IPS DF 19.7 (cell line): ENCODE results near the gene NPC1.
"Not testable (repeated sequence)": the region's sequence is repeated elsewhere in the genome, so short reads cannot be mapped to it uniquely, and the experiment has no call there.

Experiments used
- DNase-seq: peaks from one replicate; pipeline ENCODE4 v3.0.0-alpha.2; 2013; ENCODE audit warnings: low read depth, low spot score

Gene NPC1

DNA sequence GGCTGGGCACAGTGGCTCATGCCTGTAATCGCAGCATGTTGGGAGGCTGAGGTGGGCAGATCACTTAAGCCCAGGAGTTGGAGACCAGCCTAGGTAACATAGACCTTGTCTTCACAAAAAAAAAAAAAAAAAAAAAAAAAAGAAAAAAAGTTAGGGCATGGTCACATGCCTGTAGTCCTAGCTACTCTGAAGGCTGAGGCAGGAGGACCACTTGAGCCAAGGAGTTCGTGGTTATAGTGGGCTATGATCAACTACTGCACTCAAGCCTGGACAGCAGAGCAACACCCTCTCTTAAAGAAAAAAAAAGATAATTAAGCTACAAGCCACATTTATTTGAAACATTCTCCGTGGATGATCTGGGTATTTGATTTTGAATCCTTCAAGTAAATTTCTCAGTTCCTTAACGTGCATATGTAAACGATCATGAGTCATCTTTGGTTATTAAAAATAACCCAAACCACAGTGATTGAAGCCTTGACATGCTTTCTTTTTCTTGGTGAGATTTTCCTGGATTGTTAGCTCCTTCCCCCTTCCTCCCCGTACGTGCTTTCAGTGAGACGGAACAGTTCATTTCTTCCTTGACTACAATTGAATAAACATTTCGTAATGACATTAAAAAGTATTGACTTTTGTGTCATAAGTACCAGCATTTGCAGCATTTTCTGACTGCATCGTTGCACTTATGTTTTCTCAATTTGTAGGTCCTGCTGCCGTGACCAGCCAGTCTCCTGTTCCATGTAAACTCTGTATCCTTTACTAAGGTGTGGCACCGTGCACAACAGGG, 62.7 kb downstream of the NPC1 start:
- DNase-seq = no peak

GRCh38 chr18:23521907-23522306, 64.4 kb downstream of the NPC1 start:
- no peak for DNase-seq

GRCh38 chr18:23521271-23521670, 65.0 kb downstream of the NPC1 start:
- DNase-seq = no peak

- no peak for DNase-seq
Observed at GRCh38 chr18:23519734-23520133, 66.6 kb downstream of the NPC1 start.

GRCh38 chr18:23515911-23516546, 70.3 kb downstream of the NPC1 start:
- peak; percentile 72 for DNase-seq

DNA sequence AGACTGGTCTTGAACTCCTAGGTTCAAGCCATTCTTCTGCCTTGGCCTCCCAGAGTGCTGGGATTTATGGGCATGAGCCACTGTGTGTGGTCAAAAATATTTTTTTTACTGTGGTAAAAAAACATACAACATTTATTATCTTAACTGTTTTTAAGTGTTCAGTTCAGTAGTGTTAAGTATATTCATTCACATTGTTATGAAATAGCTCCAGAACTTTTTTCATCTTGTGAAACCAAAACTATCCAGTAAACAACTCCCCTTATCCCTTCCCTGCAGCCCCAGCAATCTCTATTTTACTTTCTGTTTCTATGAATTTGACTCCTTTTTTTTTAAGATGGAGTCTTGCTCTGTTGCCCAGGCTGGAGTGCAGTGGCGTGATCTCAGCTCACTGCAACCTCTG, 73.7 kb downstream of the NPC1 start:
- DNase-seq = no peak

- DNase-seq = not testable (repeated sequence)
Observed at GRCh38 chr18:23512216-23512615, 74.1 kb downstream of the NPC1 start.

DNA sequence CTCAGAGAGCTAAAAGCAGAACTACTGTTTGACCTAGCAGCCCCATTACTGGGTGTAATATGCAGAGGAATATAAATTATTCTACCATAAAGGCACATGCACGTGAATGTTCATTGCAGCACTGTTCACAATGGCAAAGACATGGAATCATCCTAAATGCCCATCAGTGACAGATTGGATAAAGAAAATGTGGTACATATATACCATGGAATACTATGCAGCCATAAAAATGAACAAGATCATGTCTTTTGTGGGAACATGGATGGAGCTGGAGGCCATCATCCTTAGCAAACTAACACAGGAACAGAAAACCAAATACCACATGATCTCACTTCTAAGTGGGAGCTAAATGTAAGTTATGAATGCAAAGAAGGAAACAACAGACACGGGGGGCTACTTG, 75.4 kb downstream of the NPC1 start:
- DNase-seq = not testable (repeated sequence)

DNA sequence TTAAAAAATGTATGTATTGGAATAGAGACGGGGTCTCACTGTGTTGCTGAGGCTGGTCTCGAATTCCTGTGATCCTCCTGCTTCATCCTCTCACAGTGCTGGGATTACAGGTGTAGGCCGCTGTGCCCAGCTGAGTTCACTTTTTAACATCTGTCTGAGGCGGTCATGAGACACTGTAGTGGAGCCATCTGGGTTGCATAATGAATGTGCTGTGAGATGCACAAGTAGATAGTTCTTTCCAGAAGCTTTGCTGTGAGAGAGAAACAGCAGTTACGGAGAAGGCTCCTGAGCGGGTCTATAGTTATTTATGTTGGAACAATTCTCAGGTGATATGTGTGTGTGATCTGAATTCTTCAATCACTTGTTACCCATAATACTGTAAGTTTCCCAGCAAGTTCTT, 79.9 kb downstream of the NPC1 start:
- no peak for DNase-seq

- no peak for DNase-seq
Observed at GRCh38 chr18:23504720-23505119, 81.6 kb downstream of the NPC1 start.

- no peak for DNase-seq
Observed at GRCh38 chr18:23503963-23504344, 82.4 kb downstream of the NPC1 start.

GRCh38 chr18:23503038-23503962, 83.0 kb downstream of the NPC1 start, which contains the start of gene RMC1:
Gene RMC1, plus strand, starts transcription at chr18:23503511. Its CDS starts 108 bp downstream, at chr18:23503619.
- DNase-seq = no peak

DNA sequence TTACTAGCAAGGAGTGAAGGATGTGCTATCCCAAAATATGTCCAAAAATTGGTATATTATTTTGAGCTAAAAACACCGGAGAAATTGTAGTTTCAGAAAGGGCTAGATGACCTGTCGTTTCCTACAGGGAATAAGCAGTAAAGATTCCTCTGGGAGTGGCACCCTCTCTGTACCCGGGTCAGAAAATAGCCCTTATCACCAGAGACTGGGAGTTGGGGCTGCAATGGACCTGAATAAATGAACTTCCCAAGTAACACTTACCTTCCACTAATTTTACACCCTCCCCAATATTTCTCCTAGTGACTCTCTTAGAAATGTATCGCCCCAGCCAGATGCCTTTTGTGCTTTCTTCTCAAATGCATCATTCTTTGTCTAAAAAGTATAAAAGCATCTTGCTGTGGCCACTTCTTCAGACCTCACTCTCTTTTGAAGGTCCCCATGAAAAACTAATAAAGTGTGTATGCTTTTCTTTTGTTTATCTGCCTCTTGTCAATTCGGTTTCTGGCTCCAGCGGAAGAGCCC, 83.7 kb downstream of the NPC1 start:
- DNase-seq = no peak

GRCh38 chr18:23501626-23502025, 84.7 kb downstream of the NPC1 start:
- no peak for DNase-seq

DNA sequence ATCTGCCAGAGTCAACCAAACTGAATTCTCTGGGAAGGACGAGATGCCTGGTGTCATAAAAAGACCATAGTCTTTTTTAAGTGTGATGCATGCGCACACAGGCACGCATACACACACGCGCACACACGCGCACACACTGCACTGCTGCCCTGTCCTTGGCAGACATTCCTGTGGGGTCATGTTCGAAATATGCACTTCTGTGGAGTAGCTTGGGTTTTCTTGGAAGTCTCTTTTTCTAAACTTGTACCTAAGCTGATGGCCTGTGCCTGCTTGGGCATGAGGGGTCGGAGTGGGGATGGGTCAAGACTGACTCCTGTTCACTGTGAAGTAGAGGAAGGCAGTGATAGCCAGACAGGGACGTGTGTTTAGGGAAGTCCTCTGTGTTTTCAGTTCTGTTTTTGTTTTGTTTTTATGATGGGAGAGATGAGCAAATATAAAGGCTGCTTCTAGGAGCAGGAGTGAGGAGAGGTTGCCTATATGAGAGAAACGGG, 87.0 kb downstream of the NPC1 start:
- DNase-seq = no peak

DNA sequence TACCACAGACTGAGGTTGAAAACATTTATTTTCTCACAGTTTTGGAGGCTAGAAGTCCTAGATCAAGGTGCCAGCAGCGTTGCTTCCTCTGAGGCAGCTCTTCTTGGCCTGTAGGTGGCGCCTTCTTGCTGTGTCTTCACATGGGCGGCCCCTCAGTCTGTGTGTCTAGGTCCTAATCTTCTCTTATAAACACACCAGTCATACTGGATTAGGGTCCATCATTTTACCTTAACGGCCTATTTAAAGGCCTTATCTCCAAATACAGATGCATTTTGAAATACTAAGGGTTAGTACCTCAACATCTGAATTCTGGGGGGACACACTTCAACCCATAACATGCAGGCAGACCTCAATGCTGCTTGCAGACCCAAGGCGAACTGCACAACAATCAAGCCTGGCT, 87.4 kb downstream of the NPC1 start:
- no peak for DNase-seq

- DNase-seq = no peak
Observed at GRCh38 chr18:23498117-23498516, 88.2 kb downstream of the NPC1 start.

DNA sequence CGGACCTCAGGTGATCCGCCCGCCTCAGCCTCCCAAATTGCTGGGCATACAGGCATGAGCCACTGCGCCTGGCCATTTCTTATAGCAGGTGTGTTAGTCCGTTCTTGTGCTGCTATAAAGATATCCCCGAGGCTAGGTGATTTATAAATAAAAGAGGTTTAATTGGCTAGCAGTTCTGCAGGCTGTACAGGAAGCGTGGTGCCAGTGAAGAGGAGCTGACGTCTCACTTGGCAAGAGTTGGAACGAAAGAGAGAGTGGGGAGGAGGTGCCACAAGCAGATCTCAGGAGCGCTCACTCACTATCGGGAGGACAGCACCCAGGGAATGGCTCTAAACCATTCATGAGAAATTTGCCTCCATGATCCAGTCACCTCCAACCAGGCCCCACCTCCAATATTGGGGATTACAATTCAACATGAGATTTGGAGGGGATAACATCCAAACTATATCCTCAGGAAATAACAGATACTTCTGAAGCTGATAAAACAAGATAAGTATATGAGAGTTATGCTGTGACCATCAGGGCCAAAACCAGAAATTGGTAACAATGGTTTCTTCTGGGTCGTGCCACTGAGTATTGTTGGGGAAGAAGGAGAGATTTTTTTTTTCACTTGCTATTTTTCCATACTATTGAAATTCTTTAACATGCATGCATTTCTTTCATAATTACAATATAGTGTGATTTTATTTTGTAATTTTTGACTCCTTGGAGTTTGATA, 90.4 kb downstream of the NPC1 start:
- no peak for DNase-seq

DNA sequence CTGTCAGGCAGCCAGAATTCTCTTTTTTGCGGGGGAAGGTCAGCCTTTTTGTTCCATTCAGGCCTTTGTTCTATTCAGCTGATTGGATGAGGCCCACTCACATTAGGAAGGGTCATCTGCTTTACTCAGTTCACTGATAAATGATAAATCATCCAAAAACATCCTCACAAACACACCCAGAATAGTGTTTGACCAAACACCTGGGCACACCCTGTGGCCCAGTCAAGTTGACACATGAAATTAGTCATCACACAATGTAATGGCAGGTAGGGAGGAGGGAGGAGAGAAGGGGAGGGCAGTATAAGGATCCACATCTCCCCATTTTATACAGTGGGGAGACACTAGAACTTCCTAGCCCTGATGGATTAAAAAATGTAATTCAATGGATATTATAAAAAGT, 91.3 kb downstream of the NPC1 start:
- DNase-seq = no peak

GRCh38 chr18:23493654-23494053, 92.7 kb downstream of the NPC1 start:
- DNase-seq = no peak

- not testable (repeated sequence) for DNase-seq
Observed at GRCh38 chr18:23489586-23489985, 96.7 kb downstream of the NPC1 start.
